HG03095 (cell line): ENCODE data around the gene GPR107.
"Not testable (repeated sequence)": the region's sequence is repeated elsewhere in the genome, so short reads cannot be mapped to it uniquely, and the experiment has no call there.

Experiments
- ATAC-seq: cut with Tn5 transposase; IDR thresholded peaks from one replicate; pipeline ENCODE4 v1.9.1; 2021; ENCODE audit warnings: moderate library complexity; ENCODE audit not compliant: unreplicated experiment

The GPR107 gene

GRCh38 chr9:130053504-130054324 is at the start of gene GPR107:
GPR107 (plus strand) TSS chr9:130053906; CDS start chr9:130053933, 27 bp downstream.
- peak; percentile 71 for ATAC-seq

GRCh38 chr9:130003943-130004552 is 49.7 kb upstream of the GPR107 start:
- ATAC-seq, result no peak

GRCh38 chr9:130006952-130007351 is 46.8 kb upstream of the GPR107 start:
- ATAC-seq, result not testable (repeated sequence)

GRCh38 chr9:130008538-130008937 is 45.2 kb upstream of the GPR107 start:
- ATAC-seq, result no peak

GRCh38 chr9:130009546-130009945 is 44.2 kb upstream of the GPR107 start:
- not testable (repeated sequence) for ATAC-seq

GRCh38 chr9:130010151-130010988 is 43.3 kb upstream of the GPR107 start:
- ATAC-seq, result no peak

- no peak for ATAC-seq
Measured at GRCh38 chr9:130013326-130013725, 40.4 kb upstream of the GPR107 start.

GRCh38 chr9:130015353-130016019 is 38.2 kb upstream of the GPR107 start:
- ATAC-seq, result no peak

GRCh38 chr9:130017076-130017475 is 36.6 kb upstream of the GPR107 start:
- ATAC-seq, result no peak

GRCh38 chr9:130017510-130017909 is 36.2 kb upstream of the GPR107 start:
- not testable (repeated sequence) for ATAC-seq

- no peak for ATAC-seq
Measured at GRCh38 chr9:130018265-130018664, 35.4 kb upstream of the GPR107 start.

GRCh38 chr9:130020618-130021017 is 33.1 kb upstream of the GPR107 start:
- ATAC-seq, result no peak

GRCh38 chr9:130021123-130021522 is 32.6 kb upstream of the GPR107 start:
- no peak for ATAC-seq

GRCh38 chr9:130021842-130022241 is 31.9 kb upstream of the GPR107 start:
- ATAC-seq, result not testable (repeated sequence)

GRCh38 chr9:130022566-130023143 is 31.1 kb upstream of the GPR107 start:
- no peak for ATAC-seq

GRCh38 chr9:130023144-130023787 is 30.4 kb upstream of the GPR107 start:
- peak; percentile 36 for ATAC-seq

GRCh38 chr9:130023994-130024596 is 29.6 kb upstream of the GPR107 start:
- no peak for ATAC-seq

- no peak for ATAC-seq
Measured at GRCh38 chr9:130024597-130024994, 29.1 kb upstream of the GPR107 start.

- no peak for ATAC-seq
Measured at GRCh38 chr9:130026583-130027340, 26.9 kb upstream of the GPR107 start.
